Activated T-cell treated with anti-CD3 and anti-CD28 coated beads, Interleukin-2, amount 50 U/mL, for 4 hours (primary cell): ENCODE results near the gene CLCN6. TPM values are rescaled to one million over a fixed set of nuclear protein-coding genes. Genes with fewer than 3 reads are reported as not detected.
A peak's percentile ranks its signal among the peaks of the same experiment; 100 is the strongest.

Experiments
- ATAC-seq, 2 donors: fragments of 200-7000 bp; cut with Tn5 transposase; one replicate each; pipeline ENCODE4 v1.10.0; 2021
- DNase-seq: peaks from one replicate; pipeline ENCODE4 v3.0.0-alpha.2; 2020
- H3K27me3 Mint-ChIP-seq: one replicate; pipeline ENCODE4 v1.8.0; 2021; ENCODE audit warnings: low read depth, mixed read lengths
- H3K36me3 Mint-ChIP-seq: one replicate; pipeline ENCODE4 v1.8.0; 2022; ENCODE audit warnings: mixed read lengths; ENCODE audit not compliant: insufficient read depth
- H3K4me1 Mint-ChIP-seq: one replicate; pipeline ENCODE4 v1.8.0; 2021; ENCODE audit warnings: low read depth, mixed read lengths
- H3K4me3 Mint-ChIP-seq: one replicate; pipeline ENCODE4 v1.8.0; 2021; ENCODE audit warnings: mild to moderate bottlenecking, moderate library complexity, mixed read lengths
- H3K9me3 Mint-ChIP-seq: one replicate; pipeline ENCODE4 v1.8.0; 2021; ENCODE audit warnings: mixed read lengths
- total RNA-seq, 3 donors: library from RNA; stranded (reverse); gene quantifications; one replicate each; pipeline ENCODE4 v1.2.1, GENCODE V29; 2021

Gene CLCN6
- total RNA-seq, 3 donors from 2014 or later = 8.6 to 13.5 (median 10.7) TPM

DNA sequence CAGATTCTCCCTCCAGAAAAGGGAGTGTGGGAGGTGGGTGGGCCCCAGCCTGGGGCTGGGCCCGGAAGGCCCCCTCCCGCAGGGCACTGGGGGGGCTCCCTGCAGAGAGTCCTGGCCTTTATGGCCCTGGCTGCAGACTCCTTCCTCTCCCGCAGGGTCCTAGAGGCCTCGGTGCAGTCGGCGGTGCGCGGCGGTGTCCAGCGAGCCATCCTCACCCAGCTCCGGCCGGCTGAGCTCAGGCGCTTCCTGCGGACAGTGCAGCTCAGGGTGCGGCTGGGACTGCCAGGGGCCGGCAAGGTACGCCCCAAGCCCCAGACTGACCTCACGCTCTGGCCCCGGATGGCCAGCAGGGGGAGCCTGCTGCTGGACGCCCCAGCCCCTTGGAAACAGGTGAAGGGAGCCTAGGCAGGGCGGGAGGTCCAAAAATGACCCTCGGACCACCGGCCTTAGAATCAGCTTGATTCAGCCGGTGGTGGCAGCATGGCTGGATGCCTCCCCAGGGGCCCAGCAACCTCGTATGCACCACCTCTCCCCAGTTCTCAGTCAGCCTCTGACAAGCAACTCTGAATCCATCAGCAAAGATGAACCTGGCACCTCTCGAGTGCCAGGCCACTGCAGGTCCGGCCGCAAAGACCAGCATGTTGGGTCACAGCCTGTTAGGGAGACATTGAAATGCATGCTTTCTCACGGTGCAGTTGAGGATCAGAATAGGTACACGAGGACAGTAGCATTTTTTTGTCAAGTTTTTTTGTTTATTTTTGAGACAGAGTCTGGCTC lies 20.8 kb upstream of the CLCN6 start:
- peak; percentile 31 for DNase-seq
- H3K9me3 Mint-ChIP-seq = no peaks in the 10 kb centered on the region
- H3K36me3 Mint-ChIP-seq = no peaks in the 10 kb centered on the region
- H3K4me3 Mint-ChIP-seq = peak overlapping the region; percentile 46
- ATAC-seq = peak; percentile 77 to 81
- no peaks in the 10 kb centered on the region for H3K27me3 Mint-ChIP-seq
- peaks cover 8% of the 10 kb centered on the region for H3K4me1 Mint-ChIP-seq

DNA sequence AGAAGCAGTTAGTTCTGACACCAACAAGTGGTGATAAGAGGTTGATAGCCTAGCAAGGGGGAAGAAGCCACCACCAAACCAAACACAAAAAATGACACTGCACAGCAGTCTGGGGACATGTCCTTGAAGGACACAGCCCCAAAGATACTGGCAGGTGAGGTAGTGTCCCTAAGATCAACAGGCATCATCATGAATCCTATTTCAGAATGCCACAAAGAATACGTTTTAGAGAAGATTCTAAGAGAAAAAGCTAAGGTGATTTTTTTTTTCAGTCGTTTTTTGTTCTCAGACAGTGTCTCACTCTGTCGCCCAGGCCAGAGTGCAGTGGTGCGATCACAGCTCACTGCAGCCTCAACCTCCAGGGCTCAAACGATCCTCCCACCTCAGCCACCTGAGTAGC lies 19.8 kb upstream of the CLCN6 start:
- DNase-seq (no peak), ATAC-seq (no peak)
- peaks cover 8% of the 10 kb centered on the region for H3K4me1 Mint-ChIP-seq
- H3K4me3 Mint-ChIP-seq = no peak overlapping the region
- H3K9me3 Mint-ChIP-seq = no peaks in the 10 kb centered on the region
- peaks cover 5% of the 10 kb centered on the region for H3K36me3 Mint-ChIP-seq
- H3K27me3 Mint-ChIP-seq = no peaks in the 10 kb centered on the region

DNA sequence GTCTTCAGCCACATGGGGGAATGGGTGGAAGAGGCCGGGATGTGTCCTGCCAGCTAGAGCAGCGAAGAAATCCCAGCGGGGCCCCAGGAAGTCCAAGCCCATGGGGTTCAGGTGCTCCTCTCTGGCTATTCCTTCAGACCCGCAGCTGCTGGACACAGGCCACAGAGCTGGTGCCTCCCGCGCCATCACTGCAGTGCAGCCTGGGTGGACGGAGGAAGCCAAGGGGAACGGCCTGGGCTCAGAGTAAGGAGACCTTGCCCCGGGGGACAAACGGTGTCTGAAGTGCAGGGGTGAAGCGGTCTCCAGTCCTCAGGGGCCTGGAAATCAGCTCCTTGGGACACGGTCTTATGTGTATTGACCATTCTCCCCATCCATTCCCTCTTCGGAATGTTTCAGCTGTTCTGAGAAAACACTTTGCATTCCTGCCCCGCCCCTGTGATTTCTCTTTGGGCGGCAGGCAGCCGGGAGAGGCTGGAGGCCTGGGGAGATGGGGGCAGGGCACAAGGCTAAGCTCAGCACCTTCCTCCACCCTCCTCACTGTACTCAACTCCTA lies 18.7 kb upstream of the CLCN6 start:
- Mint-ChIP-seq H3K36me3 (peaks cover 9% of the 10 kb centered on the region), H3K27me3 (no peaks in the 10 kb centered on the region), H3K4me1 (peaks cover 8% of the 10 kb centered on the region), H3K4me3 (no peak overlapping the region), H3K9me3 (no peaks in the 10 kb centered on the region)
- DNase-seq (no peak), ATAC-seq (no peak)

DNA sequence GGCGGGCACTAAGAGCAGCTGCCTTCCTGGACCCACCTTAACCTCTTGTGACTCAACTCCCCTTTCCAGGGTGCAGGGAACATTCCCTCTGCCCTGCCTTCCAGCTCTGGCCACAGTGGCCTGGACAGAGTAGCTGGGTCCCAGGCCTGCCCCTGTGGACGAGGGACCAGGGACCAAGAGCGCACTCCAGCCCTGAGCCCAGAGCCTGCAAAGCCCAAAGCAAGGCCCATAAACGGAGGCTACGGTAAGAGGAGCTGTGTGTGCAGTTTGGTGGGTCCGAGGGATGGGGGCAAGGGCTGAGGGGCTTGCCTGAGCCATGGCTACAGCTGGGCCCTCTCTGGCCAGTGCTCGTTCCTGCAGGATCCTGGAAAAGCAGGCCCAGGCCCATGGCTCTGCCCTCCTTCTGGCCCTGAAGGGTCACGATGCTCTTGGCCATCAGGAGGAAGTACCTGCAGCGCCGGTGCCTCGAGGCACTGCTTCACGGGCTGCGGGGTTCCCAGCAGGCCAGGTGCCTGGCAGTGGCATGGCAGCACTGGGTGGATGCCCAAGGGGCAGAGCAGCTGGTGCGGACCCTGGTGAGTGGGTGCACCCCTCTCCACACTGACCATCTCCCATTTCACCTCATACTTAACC lies 18.1 kb upstream of the CLCN6 start:
- Mint-ChIP-seq H3K36me3 (peaks cover 9% of the 10 kb centered on the region), H3K4me1 (peaks cover 8% of the 10 kb centered on the region), H3K4me3 (no peak overlapping the region), H3K27me3 (no peaks in the 10 kb centered on the region), H3K9me3 (no peaks in the 10 kb centered on the region)
- no peak for ATAC-seq
- DNase-seq = no peak

DNA sequence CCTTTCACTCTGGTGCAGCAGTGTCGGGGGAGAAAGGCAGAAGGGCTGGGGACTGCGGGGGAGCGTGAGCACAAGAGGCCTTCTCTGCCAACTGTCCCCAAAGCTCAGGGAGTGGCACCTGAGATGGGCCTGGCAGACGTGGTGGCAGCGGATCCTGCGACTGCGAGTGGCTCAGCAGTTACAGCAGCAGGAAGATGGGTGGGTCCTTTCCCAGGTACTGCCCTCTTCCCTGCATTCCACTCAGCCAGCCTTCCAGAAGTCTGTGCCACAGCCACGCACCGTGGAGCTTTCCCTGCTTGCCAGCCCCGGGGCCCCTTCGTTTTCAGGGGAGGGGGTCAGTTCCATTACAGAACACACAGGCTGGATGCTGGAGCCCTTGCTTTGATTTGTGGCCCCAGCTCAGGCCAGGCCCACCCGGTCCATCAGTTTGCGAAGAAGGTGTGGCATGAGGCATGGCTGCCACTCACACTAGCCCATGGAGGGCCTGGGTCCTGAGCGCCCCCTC lies 17.4 kb upstream of the CLCN6 start:
- no peaks in the 10 kb centered on the region for H3K27me3 Mint-ChIP-seq
- H3K4me1 Mint-ChIP-seq = peaks cover 8% of the 10 kb centered on the region
- H3K36me3 Mint-ChIP-seq = peaks cover 9% of the 10 kb centered on the region
- H3K4me3 Mint-ChIP-seq = no peak overlapping the region
- ATAC-seq (no peak), DNase-seq (no peak)
- H3K9me3 Mint-ChIP-seq = no peaks in the 10 kb centered on the region

DNA sequence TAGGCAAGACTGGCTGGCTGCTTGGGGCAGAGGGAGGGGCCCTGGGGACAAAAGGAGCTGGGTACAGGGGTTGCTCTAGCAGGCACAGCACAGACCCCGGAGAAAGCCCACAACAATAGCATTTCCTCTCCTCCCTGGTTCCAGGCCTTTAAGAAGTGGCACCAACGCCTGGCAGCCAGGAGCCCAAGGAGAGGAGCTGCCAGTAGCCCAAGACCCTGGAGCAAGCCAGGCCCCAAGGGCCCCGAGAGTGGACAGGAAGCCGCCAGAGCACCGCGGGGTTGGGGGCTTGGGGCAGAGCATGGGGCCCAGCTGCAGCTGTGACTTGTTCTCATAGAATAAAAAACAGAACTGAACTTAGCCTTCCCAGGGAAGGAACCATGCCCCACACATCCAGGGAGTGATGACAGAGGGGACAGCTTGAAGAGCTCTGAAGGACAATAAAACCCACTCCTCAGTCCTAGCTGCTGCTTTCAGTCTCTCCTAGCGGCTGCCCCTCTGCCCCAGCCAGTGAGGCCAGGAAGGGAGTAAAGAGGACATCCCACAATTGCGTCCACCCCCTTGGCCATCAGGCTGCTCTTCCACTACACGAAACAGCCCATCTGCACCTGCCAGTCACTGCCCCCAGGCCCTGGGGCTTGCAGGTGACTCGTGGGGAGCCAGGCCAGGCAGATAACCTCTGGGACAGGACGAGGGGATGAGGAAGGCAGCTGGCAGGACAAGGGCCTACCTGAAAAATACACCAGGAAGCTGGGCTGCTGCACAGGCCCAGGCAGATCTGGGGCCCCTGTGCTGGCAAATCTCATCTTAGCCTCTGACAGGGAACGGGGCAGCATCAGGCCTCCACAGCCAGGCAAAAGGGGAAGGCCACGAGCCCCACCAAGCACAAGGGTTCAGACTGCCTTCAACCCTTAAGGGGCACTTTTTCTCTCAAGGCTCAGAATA lies 16.6 kb upstream of the CLCN6 start:
- H3K36me3 Mint-ChIP-seq = peaks cover 11% of the 10 kb centered on the region
- H3K27me3 Mint-ChIP-seq = no peaks in the 10 kb centered on the region
- no peak for DNase-seq
- H3K4me1 Mint-ChIP-seq = peaks cover 8% of the 10 kb centered on the region
- no peaks in the 10 kb centered on the region for H3K9me3 Mint-ChIP-seq
- no peak for ATAC-seq
- H3K4me3 Mint-ChIP-seq = no peak overlapping the region

DNA sequence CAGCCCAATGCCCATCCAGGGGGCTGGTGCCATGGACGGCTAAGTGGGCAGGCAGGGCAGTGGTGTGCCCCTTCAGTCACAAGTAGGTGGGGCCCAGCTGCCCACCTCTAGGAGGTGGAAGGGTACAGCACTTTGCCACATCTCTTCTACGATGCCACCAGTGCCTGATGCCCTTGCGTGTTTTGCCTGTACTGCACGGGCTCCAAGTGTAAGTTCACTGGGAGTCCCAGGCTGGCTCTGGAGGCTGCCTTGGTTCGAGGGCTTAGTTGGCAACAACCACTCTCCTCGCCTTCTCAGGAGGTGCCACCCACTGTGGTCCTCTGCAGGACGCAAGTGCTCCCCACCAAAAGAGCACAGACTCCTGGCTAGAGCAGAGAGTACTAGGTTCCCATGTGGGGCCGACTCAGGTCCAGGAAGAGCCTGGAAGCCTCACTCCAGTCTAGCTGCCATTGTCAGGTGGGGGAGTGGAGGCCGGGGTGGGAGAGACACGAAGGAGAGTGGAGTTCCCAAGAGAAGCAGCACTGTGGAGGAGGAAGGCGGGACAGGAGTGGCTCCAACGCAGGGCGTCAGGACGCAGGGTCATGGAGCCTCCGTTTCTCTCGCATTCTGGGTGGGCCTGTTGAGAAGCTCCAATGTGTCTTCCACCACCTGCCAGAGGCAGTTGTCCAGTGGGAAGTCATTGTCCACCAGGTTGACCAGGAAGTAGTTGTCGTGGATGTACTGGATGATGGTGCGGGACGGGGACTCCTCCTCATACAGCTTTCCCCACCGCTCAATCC lies 15.7 kb upstream of the CLCN6 start:
- H3K4me1 Mint-ChIP-seq = peaks cover 2% of the 10 kb centered on the region
- ATAC-seq = no peak
- no peak overlapping the region for H3K4me3 Mint-ChIP-seq
- peaks cover 19% of the 10 kb centered on the region for H3K36me3 Mint-ChIP-seq
- no peaks in the 10 kb centered on the region for H3K9me3 Mint-ChIP-seq
- no peaks in the 10 kb centered on the region for H3K27me3 Mint-ChIP-seq
- no peak for DNase-seq

DNA sequence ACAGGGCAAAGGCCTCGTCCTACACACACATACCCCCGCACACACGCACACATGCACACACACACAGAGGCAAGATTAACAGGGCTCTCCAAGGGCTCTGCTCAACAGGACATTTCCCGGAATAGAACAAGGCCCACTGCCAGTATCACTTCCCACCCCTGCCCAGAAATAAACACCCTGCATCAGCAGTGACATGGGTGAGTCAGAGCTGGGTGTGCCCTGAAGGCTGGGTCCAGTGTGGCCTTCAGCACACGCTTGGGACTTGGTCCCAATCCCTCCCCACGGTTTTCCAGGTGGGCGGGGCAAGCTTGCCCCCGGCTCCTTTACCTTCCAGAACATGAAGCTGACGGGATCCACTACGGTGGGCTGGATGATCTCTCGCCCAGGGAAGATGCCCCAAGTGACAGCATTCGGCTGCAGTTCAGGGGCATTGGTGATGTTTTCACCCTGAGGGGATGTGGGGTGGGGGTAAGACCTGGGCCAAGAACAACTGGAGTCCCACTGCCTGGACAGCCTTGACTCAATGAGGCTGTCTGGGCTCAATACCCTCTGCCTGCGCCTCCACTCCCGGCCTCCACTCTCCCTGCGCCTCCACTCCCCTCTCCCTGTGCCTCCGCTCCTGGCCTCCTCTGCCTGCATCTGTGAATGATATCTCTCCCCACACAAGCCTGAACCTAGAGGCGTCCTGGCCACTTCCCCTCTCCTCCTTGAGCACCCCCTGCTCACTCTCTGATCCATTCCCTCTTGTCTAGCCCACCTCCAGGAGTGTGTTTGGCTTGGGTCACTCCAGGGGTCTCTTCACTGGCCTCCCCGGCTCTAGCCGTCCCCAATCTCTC lies 14.9 kb upstream of the CLCN6 start:
- H3K4me3 Mint-ChIP-seq = no peak overlapping the region
- no peaks in the 10 kb centered on the region for H3K9me3 Mint-ChIP-seq
- ATAC-seq (no peak), DNase-seq (no peak)
- H3K4me1 Mint-ChIP-seq = no peaks in the 10 kb centered on the region
- peaks cover 23% of the 10 kb centered on the region for H3K36me3 Mint-ChIP-seq
- H3K27me3 Mint-ChIP-seq = no peaks in the 10 kb centered on the region

DNA sequence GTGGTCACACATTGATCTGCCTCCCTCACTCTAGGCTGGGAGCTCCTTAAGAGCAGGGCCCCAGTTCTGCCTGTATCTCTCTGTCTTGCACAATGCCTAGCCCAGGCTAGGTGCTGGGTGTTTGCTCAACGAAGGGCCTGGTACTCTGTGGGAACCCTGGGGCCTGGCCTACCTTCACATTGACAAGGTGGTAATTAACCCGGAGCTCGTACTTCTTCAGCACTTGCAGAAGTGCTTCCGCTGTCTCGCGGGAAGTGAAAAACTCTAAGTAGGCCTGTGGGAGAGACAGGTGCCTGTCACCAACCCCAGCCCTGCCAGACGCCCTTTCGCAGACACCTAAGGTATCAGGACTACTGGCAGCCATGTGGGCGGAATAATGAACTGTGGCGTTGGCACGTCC lies 13.9 kb upstream of the CLCN6 start:
- DNase-seq = no peak
- H3K9me3 Mint-ChIP-seq = no peaks in the 10 kb centered on the region
- H3K4me3 Mint-ChIP-seq = no peak overlapping the region
- no peak for ATAC-seq
- no peaks in the 10 kb centered on the region for H3K4me1 Mint-ChIP-seq
- H3K36me3 Mint-ChIP-seq = peaks cover 26% of the 10 kb centered on the region
- no peaks in the 10 kb centered on the region for H3K27me3 Mint-ChIP-seq

DNA sequence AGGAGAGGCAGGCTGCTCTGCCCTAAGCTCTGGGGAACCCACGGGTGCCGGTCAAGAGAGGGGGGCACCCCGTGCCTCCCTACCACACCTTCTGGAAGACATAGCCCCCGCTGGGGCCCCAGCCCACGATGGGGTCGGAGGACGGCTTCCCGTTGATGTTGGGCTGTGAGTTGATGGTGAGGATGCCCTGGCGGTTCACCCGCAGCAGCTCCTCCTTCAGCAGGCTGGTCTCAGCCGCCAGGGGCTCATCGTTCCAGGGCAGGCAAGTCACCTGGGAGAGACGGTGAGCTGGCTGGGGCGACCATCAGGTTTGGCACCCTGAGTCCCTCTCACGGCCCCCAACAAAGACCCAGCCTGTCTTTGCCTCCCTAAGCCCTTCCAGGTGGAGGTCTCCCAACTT lies 12.2 kb upstream of the CLCN6 start:
- ATAC-seq = no peak
- H3K9me3 Mint-ChIP-seq = no peaks in the 10 kb centered on the region

DNA sequence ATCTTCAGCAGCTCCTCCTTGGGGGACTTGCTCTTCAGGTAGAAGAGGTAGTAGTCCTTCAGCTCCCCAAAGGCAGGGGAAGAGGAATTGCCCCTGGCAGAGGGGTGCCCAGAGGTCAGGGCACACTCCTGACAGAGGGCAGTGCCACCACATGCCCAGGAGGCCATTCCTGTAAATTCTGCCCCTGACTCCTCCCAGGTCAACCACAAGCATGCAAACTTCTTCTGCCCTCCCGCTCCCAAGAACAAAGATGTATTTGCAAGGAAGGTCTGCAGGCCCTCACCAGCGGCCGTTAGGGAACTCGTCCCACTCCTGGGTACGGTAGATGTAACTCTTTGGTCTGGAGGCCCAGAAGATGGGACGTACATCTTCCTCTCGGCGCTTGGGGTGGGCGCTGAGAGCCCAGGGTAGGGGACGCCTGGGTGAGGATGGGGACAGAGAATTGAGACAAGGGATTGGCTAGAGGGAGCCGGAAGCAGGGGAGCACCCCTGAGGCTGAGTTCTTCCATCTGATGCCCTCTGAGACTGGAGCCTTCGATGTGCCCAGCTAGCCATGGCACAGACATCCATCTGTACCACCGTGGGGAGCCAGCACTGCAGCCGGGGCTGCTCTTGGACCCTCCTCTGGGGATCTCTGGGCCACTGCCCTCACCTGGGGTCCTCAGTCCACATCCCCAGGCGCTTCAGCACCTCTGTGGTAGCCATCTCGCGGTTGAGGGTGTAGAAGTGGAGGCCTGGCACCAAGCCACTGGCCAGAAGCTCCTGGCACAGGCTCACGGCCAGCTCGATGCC lies 11.3 kb upstream of the CLCN6 start:
- H3K27me3 Mint-ChIP-seq = no peaks in the 10 kb centered on the region
- H3K9me3 Mint-ChIP-seq = no peaks in the 10 kb centered on the region
- no peaks in the 10 kb centered on the region for H3K4me1 Mint-ChIP-seq
- no peak overlapping the region for H3K4me3 Mint-ChIP-seq
- no peak for DNase-seq
- no peak for ATAC-seq
- H3K36me3 Mint-ChIP-seq = peaks cover 31% of the 10 kb centered on the region

More for the DNA sequence above, 12.2 kb upstream of the CLCN6 start:
- Mint-ChIP-seq H3K4me3 (no peak overlapping the region), H3K27me3 (no peaks in the 10 kb centered on the region), H3K4me1 (no peaks in the 10 kb centered on the region), H3K36me3 (peaks cover 29% of the 10 kb centered on the region)
- DNase-seq = no peak

DNA sequence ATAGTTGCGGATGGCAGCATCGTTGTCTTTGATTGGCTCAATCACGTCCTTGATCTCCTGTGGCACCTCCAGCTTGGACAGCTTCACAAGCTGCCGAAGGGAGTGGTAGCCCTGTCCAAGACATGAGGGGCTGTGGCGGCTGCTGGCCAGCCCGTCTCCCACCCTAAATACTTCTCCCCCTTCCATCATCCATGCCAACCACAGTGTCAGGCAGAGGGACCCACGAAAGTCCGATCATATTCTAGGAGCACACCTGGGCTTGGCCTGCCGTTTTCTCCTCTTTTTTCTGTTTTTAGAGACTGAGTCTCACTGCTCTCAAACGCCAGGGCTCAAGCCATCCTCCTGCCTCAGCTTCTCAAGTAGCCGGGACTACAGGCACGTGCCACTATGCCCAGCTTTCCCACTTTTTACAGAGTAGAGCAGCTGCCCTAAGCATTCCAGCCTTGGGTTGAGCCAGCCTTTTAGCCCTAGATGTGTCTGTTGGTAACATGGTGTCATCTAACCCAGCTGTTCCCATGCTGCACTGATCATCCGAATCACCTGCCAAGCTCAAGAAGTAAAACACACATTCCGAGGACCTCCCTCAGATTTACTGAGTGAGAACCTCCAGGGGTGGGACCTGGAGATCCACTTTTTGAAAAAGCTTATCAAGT lies 10.6 kb upstream of the CLCN6 start:
- DNase-seq (no peak), ATAC-seq (no peak)
- Mint-ChIP-seq H3K27me3 (no peaks in the 10 kb centered on the region), H3K4me3 (no peak overlapping the region), H3K9me3 (no peaks in the 10 kb centered on the region), H3K36me3 (peaks cover 35% of the 10 kb centered on the region), H3K4me1 (no peaks in the 10 kb centered on the region)
